Measurements from ENCODE around the gene OLIG1. TPM values are rescaled to one million over a fixed set of nuclear protein-coding genes. Genes with fewer than 3 reads are reported as not detected.

Gene OLIG1
- total and polyA plus RNA-seq, 9 donors: 0.13 to 0.50 (median 0.36) TPM; not detected in 1

DNA sequence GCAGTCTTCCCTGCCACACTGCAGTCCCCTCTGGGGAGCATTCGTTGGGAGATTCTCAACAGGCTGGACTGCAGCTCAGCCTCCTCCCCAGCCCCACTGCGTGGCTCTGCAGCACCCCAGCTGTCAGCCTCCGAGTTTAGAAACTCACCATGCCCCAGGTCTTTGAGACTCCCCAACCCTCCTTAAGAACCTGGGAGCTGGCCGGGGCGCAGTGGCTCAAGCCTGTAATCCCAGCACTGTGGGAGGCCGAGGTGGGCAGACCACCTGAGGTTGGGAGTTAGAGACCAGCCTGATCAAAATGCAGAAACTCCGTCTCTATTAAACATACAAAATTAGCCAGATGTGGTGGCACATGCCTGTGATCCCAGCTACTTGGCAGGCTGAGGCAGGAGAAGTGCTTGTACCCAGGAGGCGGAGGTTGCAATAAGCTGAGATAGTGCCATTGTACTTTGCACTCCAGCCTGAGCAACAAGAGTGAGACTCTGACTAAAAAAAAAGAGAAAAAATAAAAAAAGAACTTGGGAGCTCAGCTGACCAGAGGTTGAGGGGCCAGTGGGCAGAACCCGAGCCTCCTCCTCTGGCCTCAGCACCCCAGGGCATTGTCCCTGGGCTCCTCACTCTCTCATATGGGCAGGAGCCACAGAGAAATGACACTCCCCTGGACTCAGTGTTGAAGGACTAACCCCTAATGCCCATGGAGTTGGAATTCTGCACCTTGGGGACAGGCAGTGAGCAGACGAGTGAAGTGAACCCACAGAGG, 38.6 kb upstream of the OLIG1 start:
- peaks cover 33% of the 10 kb centered on the region for H3K4me1 ChIP-seq (ENCODE audit: control insufficient read depth, insufficient read depth, low read length)
- WGBS (ENCODE audit: insufficient coverage): 16% methylated on average over 4 of the region's 10 CpGs
- H3K27ac ChIP-seq (ENCODE audit: low read length): no peak overlapping the region

GRCh38 chr21:33032434-33033047, 37.4 kb upstream of the OLIG1 start:
- WGBS (ENCODE audit: insufficient coverage): 0% methylated on average over 3 of the region's 10 CpGs
- no peak for DNase-seq
- H3K4me1 ChIP-seq (ENCODE audit: control insufficient read depth, insufficient read depth, low read length): peaks cover 28% of the 10 kb centered on the region
- H3K27me3 ChIP-seq (ENCODE audit: control insufficient read depth, insufficient read depth, low read length): peaks cover 91% of the 10 kb centered on the region
- H3K4me3 ChIP-seq (ENCODE audit: low read length): no peak overlapping the region
- no peak overlapping the region for H3K27ac ChIP-seq (ENCODE audit: low read length)
- H3K36me3 ChIP-seq (ENCODE audit: control insufficient read depth, insufficient read depth, low read length): no peaks in the 10 kb centered on the region
- no peaks in the 10 kb centered on the region for H3K9me3 ChIP-seq (replicated peaks; ENCODE audit: control insufficient read depth, low read depth, low read length)

More for the DNA sequence above, 38.6 kb upstream of the OLIG1 start:
- peaks cover 92% of the 10 kb centered on the region for H3K27me3 ChIP-seq (ENCODE audit: control insufficient read depth, insufficient read depth, low read length)
- H3K36me3 ChIP-seq (ENCODE audit: control insufficient read depth, insufficient read depth, low read length): no peaks in the 10 kb centered on the region
- DNase-seq: no peak
- H3K9me3 ChIP-seq (replicated peaks; ENCODE audit: control insufficient read depth, low read depth, low read length): no peaks in the 10 kb centered on the region
- H3K4me3 ChIP-seq (ENCODE audit: low read length): no peak overlapping the region

GRCh38 chr21:33033094-33033951, 36.6 kb upstream of the OLIG1 start:
- no peak for DNase-seq
- Histone ChIP-seq H3K4me3 (ENCODE audit: low read length) (no peak overlapping the region), H3K9me3 (replicated peaks; ENCODE audit: control insufficient read depth, low read depth, low read length) (no peaks in the 10 kb centered on the region), H3K27me3 (ENCODE audit: control insufficient read depth, insufficient read depth, low read length) (peaks cover 84% of the 10 kb centered on the region), H3K36me3 (ENCODE audit: control insufficient read depth, insufficient read depth, low read length) (no peaks in the 10 kb centered on the region), H3K27ac (ENCODE audit: low read length) (no peak overlapping the region), H3K4me1 (ENCODE audit: control insufficient read depth, insufficient read depth, low read length) (peaks cover 25% of the 10 kb centered on the region)
- WGBS (ENCODE audit: insufficient coverage): 5% methylated on average over 73 of the region's 76 CpGs

- Histone ChIP-seq H3K27me3 (ENCODE audit: control insufficient read depth, insufficient read depth, low read length) (peaks cover 77% of the 10 kb centered on the region), H3K36me3 (ENCODE audit: control insufficient read depth, insufficient read depth, low read length) (no peaks in the 10 kb centered on the region), H3K4me3 (ENCODE audit: low read length) (no peak overlapping the region), H3K9me3 (replicated peaks; ENCODE audit: control insufficient read depth, low read depth, low read length) (no peaks in the 10 kb centered on the region), H3K4me1 (ENCODE audit: control insufficient read depth, insufficient read depth, low read length) (peaks cover 21% of the 10 kb centered on the region), H3K27ac (ENCODE audit: low read length) (no peak overlapping the region)
- no peak for DNase-seq
- WGBS (ENCODE audit: insufficient coverage): 22% methylated on average over 20 of the region's 20 CpGs
Observed at GRCh38 chr21:33033961-33034413, 36.0 kb upstream of the OLIG1 start.

DNA sequence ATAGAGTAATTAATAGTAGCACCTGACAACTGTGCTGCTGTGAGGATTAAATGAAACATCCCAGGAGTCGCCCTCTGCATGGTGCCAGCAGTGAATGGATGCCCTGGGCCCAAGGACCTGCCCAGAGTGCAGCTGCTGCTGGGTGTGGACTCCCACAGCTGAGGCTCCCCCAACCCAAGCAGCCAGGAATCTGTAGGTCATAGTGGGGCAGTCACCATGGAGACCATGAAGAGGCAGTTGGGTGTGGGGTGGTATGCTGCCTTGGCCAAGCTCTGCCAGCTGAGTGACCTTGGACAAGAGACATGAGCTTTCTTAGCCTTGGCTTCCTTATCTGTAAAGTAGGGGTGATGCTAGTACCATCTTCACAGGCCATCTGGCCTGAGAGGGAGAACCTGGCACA, 34.8 kb upstream of the OLIG1 start:
- H3K9me3 ChIP-seq (replicated peaks; ENCODE audit: control insufficient read depth, low read depth, low read length): no peaks in the 10 kb centered on the region
- H3K27ac ChIP-seq (ENCODE audit: low read length): no peak overlapping the region
- no peaks in the 10 kb centered on the region for H3K36me3 ChIP-seq (ENCODE audit: control insufficient read depth, insufficient read depth, low read length)
- H3K4me3 ChIP-seq (ENCODE audit: low read length): no peak overlapping the region
- WGBS (ENCODE audit: insufficient coverage): 63% methylated on average over 1 of the region's 1 CpG
- peak; percentile 38 for DNase-seq
- peaks cover 65% of the 10 kb centered on the region for H3K27me3 ChIP-seq (ENCODE audit: control insufficient read depth, insufficient read depth, low read length)
- peaks cover 18% of the 10 kb centered on the region for H3K4me1 ChIP-seq (ENCODE audit: control insufficient read depth, insufficient read depth, low read length)

GRCh38 chr21:33036430-33037162, 33.3 kb upstream of the OLIG1 start:
- Histone ChIP-seq H3K27ac (ENCODE audit: low read length) (no peak overlapping the region), H3K27me3 (ENCODE audit: control insufficient read depth, insufficient read depth, low read length) (peaks cover 53% of the 10 kb centered on the region)
- 18% methylated on average over 4 of the region's 11 CpGs for WGBS (ENCODE audit: insufficient coverage)

GRCh38 chr21:33037501-33037900, 32.4 kb upstream of the OLIG1 start:
- Histone ChIP-seq H3K27me3 (ENCODE audit: control insufficient read depth, insufficient read depth, low read length) (peaks cover 49% of the 10 kb centered on the region), H3K27ac (ENCODE audit: low read length) (no peak overlapping the region), H3K36me3 (ENCODE audit: control insufficient read depth, insufficient read depth, low read length) (no peaks in the 10 kb centered on the region), H3K9me3 (replicated peaks; ENCODE audit: control insufficient read depth, low read depth, low read length) (no peaks in the 10 kb centered on the region), H3K4me1 (ENCODE audit: control insufficient read depth, insufficient read depth, low read length) (peaks cover 18% of the 10 kb centered on the region), H3K4me3 (ENCODE audit: low read length) (no peak overlapping the region)
- DNase-seq: no peak
- WGBS (ENCODE audit: insufficient coverage): no CpG with 5 or more reads among the region's 3 CpGs

More at GRCh38 chr21:33036430-33037162, 33.3 kb upstream of the OLIG1 start:
- no peak overlapping the region for H3K4me3 ChIP-seq (ENCODE audit: low read length)
- DNase-seq: no peak
- no peaks in the 10 kb centered on the region for H3K36me3 ChIP-seq (ENCODE audit: control insufficient read depth, insufficient read depth, low read length)
- peaks cover 18% of the 10 kb centered on the region for H3K4me1 ChIP-seq (ENCODE audit: control insufficient read depth, insufficient read depth, low read length)
- no peaks in the 10 kb centered on the region for H3K9me3 ChIP-seq (replicated peaks; ENCODE audit: control insufficient read depth, low read depth, low read length)

GRCh38 chr21:33039536-33039935, 30.4 kb upstream of the OLIG1 start:
- Histone ChIP-seq H3K4me1 (ENCODE audit: control insufficient read depth, insufficient read depth, low read length) (peaks cover 7% of the 10 kb centered on the region), H3K27me3 (ENCODE audit: control insufficient read depth, insufficient read depth, low read length) (peaks cover 38% of the 10 kb centered on the region), H3K27ac (ENCODE audit: low read length) (no peak overlapping the region), H3K9me3 (replicated peaks; ENCODE audit: control insufficient read depth, low read depth, low read length) (no peaks in the 10 kb centered on the region), H3K36me3 (ENCODE audit: control insufficient read depth, insufficient read depth, low read length) (no peaks in the 10 kb centered on the region), H3K4me3 (ENCODE audit: low read length) (no peak overlapping the region)
- WGBS (ENCODE audit: insufficient coverage): 27% methylated on average over 6 of the region's 7 CpGs
- peak; percentile 70 for DNase-seq

DNA sequence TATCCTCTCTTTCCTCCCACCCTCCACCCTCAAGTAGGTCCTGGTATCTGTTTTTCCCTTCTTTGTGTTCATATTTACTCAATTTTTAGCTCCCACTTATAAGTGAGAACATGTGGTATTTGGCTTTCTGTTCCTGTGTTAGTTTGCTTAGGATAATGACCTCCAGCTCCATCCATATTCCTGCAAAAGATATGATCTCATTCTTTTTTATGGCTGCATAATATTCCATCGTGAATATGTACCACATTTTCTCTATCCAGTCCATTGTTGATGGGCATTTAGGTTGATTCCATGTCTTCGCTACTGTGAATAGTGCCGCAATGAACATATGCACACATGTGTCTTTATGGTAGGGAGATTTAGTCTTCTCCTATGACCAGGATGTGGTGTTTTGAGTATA, 29.7 kb upstream of the OLIG1 start:
- peaks cover 2% of the 10 kb centered on the region for H3K4me1 ChIP-seq (ENCODE audit: control insufficient read depth, insufficient read depth, low read length)
- no peak overlapping the region for H3K27ac ChIP-seq (ENCODE audit: low read length)
- no peak for DNase-seq
- no peaks in the 10 kb centered on the region for H3K9me3 ChIP-seq (replicated peaks; ENCODE audit: control insufficient read depth, low read depth, low read length)
- no peaks in the 10 kb centered on the region for H3K36me3 ChIP-seq (ENCODE audit: control insufficient read depth, insufficient read depth, low read length)
- H3K27me3 ChIP-seq (ENCODE audit: control insufficient read depth, insufficient read depth, low read length): peaks cover 34% of the 10 kb centered on the region
- H3K4me3 ChIP-seq (ENCODE audit: low read length): no peak overlapping the region
- WGBS (ENCODE audit: insufficient coverage): no CpG with 5 or more reads among the region's 3 CpGs
